HG02642 (cell line): ENCODE measurements around the gene DNTTIP2.
"Not testable (repeated sequence)": the region's sequence is repeated elsewhere in the genome, so short reads cannot be mapped to it uniquely, and the experiment has no call there.

ENCODE experiments used
- ATAC-seq: cut with Tn5 transposase; IDR thresholded peaks from one replicate; pipeline ENCODE4 v1.9.1; 2021; ENCODE audit warnings: mild to moderate bottlenecking; ENCODE audit not compliant: unreplicated experiment, poor library complexity

DNTTIP2 gene

GRCh38 chr1:93878889-93879586 is at the start of gene DNTTIP2:
Gene DNTTIP2 (minus strand): TSS chr1:93879206. CDS start chr1:93879148, 58 bp downstream.
- ATAC-seq: peak; percentile 95

GRCh38 chr1:93925206-93925605 is 46.2 kb upstream of the DNTTIP2 start:
- ATAC-seq: no peak

GRCh38 chr1:93919780-93920179 is 40.8 kb upstream of the DNTTIP2 start:
- ATAC-seq: no peak

GRCh38 chr1:93917302-93917701 is 38.3 kb upstream of the DNTTIP2 start:
- ATAC-seq: no peak

- ATAC-seq: not testable (repeated sequence)
These were observed 31.9 kb upstream of the DNTTIP2 start for GRCh38 chr1:93910880-93911279.

GRCh38 chr1:93910305-93910704 is 31.3 kb upstream of the DNTTIP2 start:
- ATAC-seq: no peak

- ATAC-seq: peak; percentile 97
These were observed 30.4 kb upstream of the DNTTIP2 start, which contains the start of gene GCLM for GRCh38 chr1:93909146-93910050. Gene GCLM (minus strand): TSS chr1:93909430. CDS start chr1:93909163, 267 bp downstream.

- ATAC-seq: peak; percentile 42
These were observed 29.6 kb upstream of the DNTTIP2 start for GRCh38 chr1:93908394-93909145.

- ATAC-seq: no peak
These were observed 28.7 kb upstream of the DNTTIP2 start for GRCh38 chr1:93907718-93908117.

- no peak for ATAC-seq
These were observed 27.5 kb upstream of the DNTTIP2 start for GRCh38 chr1:93906480-93906879.

- no peak for ATAC-seq
These were observed 26.7 kb upstream of the DNTTIP2 start for GRCh38 chr1:93905734-93906133.

- ATAC-seq: no peak
These were observed 26.0 kb upstream of the DNTTIP2 start for GRCh38 chr1:93905051-93905450.

- ATAC-seq: no peak
These were observed 25.2 kb upstream of the DNTTIP2 start for GRCh38 chr1:93904228-93904627.

- no peak for ATAC-seq
These were observed 21.9 kb upstream of the DNTTIP2 start for GRCh38 chr1:93900723-93901504.

- no peak for ATAC-seq
These were observed 20.7 kb upstream of the DNTTIP2 start for GRCh38 chr1:93899543-93900207.

GRCh38 chr1:93888900-93889299 is 9.9 kb upstream of the DNTTIP2 start:
- ATAC-seq: no peak

- ATAC-seq: no peak
These were observed 3.3 kb upstream of the DNTTIP2 start for GRCh38 chr1:93882269-93882668.

- ATAC-seq: no peak
These were observed 1.7 kb upstream of the DNTTIP2 start for GRCh38 chr1:93880731-93881130.

- peak; percentile 57 for ATAC-seq
These were observed 511 bp downstream of the DNTTIP2 start for GRCh38 chr1:93878501-93878888.
